PC-9 (cell line): ENCODE measurements around the gene HOOK2. TPM values are rescaled to one million over a fixed set of nuclear protein-coding genes. Genes with fewer than 3 reads are reported as not detected.

Source experiments
- BruUV-seq: library from RNA; stranded (reverse); fragments of 400-500 nt; replicated peaks from 2 replicates; lab custom pipeline; 2021; lab: Mats Ljungman, UMichigan
- CTCF ChIA-PET: fragments of 300-600 bp; sonication (Branson Sonifier 250); formaldehyde crosslinking; loops from one replicate; lab custom pipeline; 2022; ENCODE audit warnings: antibody characterized with exemption; lab: Charles Lee
- POLR2A ChIA-PET: fragments of 300-600 bp; sonication (Branson Sonifier 250); formaldehyde crosslinking; loops from one replicate; lab custom pipeline; 2022; ENCODE audit warnings: antibody characterized with exemption; ENCODE audit not compliant: unreplicated experiment; lab: Charles Lee
- DNase-seq, 2 experiments: peaks; one replicate each; pipeline versions ENCODE4 v3.0.0 to v3.0.0-alpha.2; 2015 to 2022; ENCODE audit warnings: mixed read lengths in 1 of 2
- H2AFZ ChIP-seq: fragments of 200-600 bp; sonication (generic); 2 replicates; pipeline ENCODE4 v1.8.1; 2017; ENCODE audit warnings: antibody characterized with exemption
- H3F3A ChIP-seq: fragments of 200-600 bp; sonication (generic); 2 replicates; pipeline ENCODE4 v1.8.1; 2017; ENCODE audit warnings: antibody characterized with exemption, mild to moderate bottlenecking, low read depth; ENCODE audit not compliant: insufficient read depth
- H3K27ac ChIP-seq: fragments of 200-600 bp; sonication (generic); 2 replicates; pipeline ENCODE4 v1.6.1; 2016; ENCODE audit warnings: mixed run types
- H3K27me3 ChIP-seq: fragments of 200-600 bp; sonication (generic); 2 replicates; pipeline ENCODE4 v1.6.1; 2016; ENCODE audit warnings: low read depth, mixed run types; ENCODE audit not compliant: insufficient read depth
- H3K36me3 ChIP-seq: fragments of 200-600 bp; sonication (generic); 2 replicates; pipeline ENCODE4 v1.6.1; 2016; ENCODE audit warnings: low read depth, mixed run types
- H3K4me1 ChIP-seq: fragments of 200-600 bp; sonication (generic); replicated peaks from 2 replicates; pipeline ENCODE4 v1.6.1; 2016; ENCODE audit warnings: mixed run types; ENCODE audit not compliant: insufficient read depth
- H3K4me2 ChIP-seq: fragments of 200-600 bp; sonication (generic); 2 replicates; pipeline ENCODE4 v1.6.1; 2017; ENCODE audit warnings: mixed run types
- H3K4me3 ChIP-seq: fragments of 200-600 bp; sonication (generic); 2 replicates; pipeline ENCODE4 v1.6.1; 2016; ENCODE audit warnings: mixed run types
- H3K79me2 ChIP-seq: fragments of 200-600 bp; sonication (generic); 2 replicates; pipeline ENCODE4 v1.6.1; 2017; ENCODE audit warnings: low read depth, mixed run types
- H3K9me2 ChIP-seq: fragments of 200-600 bp; sonication (generic); 2 replicates; pipeline ENCODE4 v1.8.1; 2017; ENCODE audit warnings: mild to moderate bottlenecking; ENCODE audit not compliant: insufficient read depth
- H3K9me3 ChIP-seq: fragments of 200-600 bp; sonication (generic); 2 replicates; pipeline ENCODE4 v1.8.1; 2016; ENCODE audit warnings: low read depth; ENCODE audit not compliant: insufficient read depth
- H4K20me1 ChIP-seq: fragments of 200-600 bp; sonication (generic); 2 replicates; pipeline ENCODE4 v1.8.1; 2017; ENCODE audit not compliant: insufficient read depth
- CTCF ChIP-seq: fragments of 200-600 bp; sonication (generic); conservative IDR thresholded peaks from 2 replicates; pipeline ENCODE4 v1.6.1; 2017; ENCODE audit warnings: mixed run types, antibody characterized with exemption, mild to moderate bottlenecking, moderate library complexity
- EZH2 ChIP-seq: fragments of 200-600 bp; sonication (generic); IDR thresholded peaks from 2 replicates; pipeline ENCODE4 v1.8.0; 2017; ENCODE audit warnings: antibody characterized with exemption, low read depth
- intact Hi-C: fragments of 100-400 bp; cut with micrococcal nuclease; formaldehyde crosslinking; loops from one replicate; pipeline ENCODE4 v1.10.0; 2022; ENCODE audit not compliant: unreplicated experiment
- total RNA-seq: library from RNA; stranded (reverse); gene quantifications from 2 replicates; pipeline ENCODE4 v1.2.3, GENCODE V29; 2021

Gene HOOK2
- total RNA-seq, 1 experiment from 2014 or later, result 109 TPM

GRCh38 chr19:12731337-12731736 lies 44.0 kb downstream of the HOOK2 start:
- TF ChIP-seq CTCF, result no peak
- no peak for TF ChIP-seq EZH2
- no peak for DNase-seq
- no TSS peak for BruUV-seq
- peaks cover 22% of the 10 kb centered on the region for H3K4me1 ChIP-seq
- H3K4me3 ChIP-seq, result no peak overlapping the region
- peaks cover 76% of the 10 kb centered on the region for H3F3A ChIP-seq
- intact Hi-C loops, result no loop called here
- H2AFZ ChIP-seq, result no peak overlapping the region
- H3K4me2 ChIP-seq, result no peak overlapping the region
- CTCF ChIA-PET, result interaction anchor here (0.6 kb wide), 1 partner anchor 60 kb away, joined by 3 read pairs; no protein-coding TSS in a partner anchor
- POLR2A ChIA-PET, result interaction anchor here (0.5 kb wide), 1 partner anchor 60 kb away, joined by 4 read pairs; the partner anchor contains the start of gene JUNB
- peaks cover 46% of the 10 kb centered on the region for H3K79me2 ChIP-seq
- H3K27me3 ChIP-seq, result no peaks in the 10 kb centered on the region
- no peaks in the 10 kb centered on the region for H3K9me2 ChIP-seq
- H3K36me3 ChIP-seq, result 0 out of 2 replicates have a peak, but pooled peaks cover 16% of the 10 kb centered on the region
- no peak overlapping the region for H3K27ac ChIP-seq
- H4K20me1 ChIP-seq, result peaks cover 46% of the 10 kb centered on the region
- no peaks in the 10 kb centered on the region for H3K9me3 ChIP-seq

- no peak overlapping the region for H2AFZ ChIP-seq
- H3K27me3 ChIP-seq, result no peaks in the 10 kb centered on the region
- no peaks in the 10 kb centered on the region for H3K9me2 ChIP-seq
- H3K27ac ChIP-seq, result no peak overlapping the region
- no TSS peak for BruUV-seq
- intact Hi-C loops, result no loop called here
- no peak overlapping the region for H3K4me3 ChIP-seq
- no peak for DNase-seq
- peaks cover 46% of the 10 kb centered on the region for H4K20me1 ChIP-seq
- 0 out of 2 replicates have a peak, but pooled peaks cover 16% of the 10 kb centered on the region for H3K36me3 ChIP-seq
- no peak for TF ChIP-seq EZH2
- TF ChIP-seq CTCF, result no peak
- H3K9me3 ChIP-seq, result no peaks in the 10 kb centered on the region
- H3F3A ChIP-seq, result peaks cover 79% of the 10 kb centered on the region
- POLR2A ChIA-PET, result no interaction called here
- peaks cover 46% of the 10 kb centered on the region for H3K79me2 ChIP-seq
- CTCF ChIA-PET, result no interaction called here
- H3K4me1 ChIP-seq, result peaks cover 16% of the 10 kb centered on the region
- H3K4me2 ChIP-seq, result no peak overlapping the region
Measured at GRCh38 chr19:12730064-12730463, 45.3 kb downstream of the HOOK2 start.

DNA sequence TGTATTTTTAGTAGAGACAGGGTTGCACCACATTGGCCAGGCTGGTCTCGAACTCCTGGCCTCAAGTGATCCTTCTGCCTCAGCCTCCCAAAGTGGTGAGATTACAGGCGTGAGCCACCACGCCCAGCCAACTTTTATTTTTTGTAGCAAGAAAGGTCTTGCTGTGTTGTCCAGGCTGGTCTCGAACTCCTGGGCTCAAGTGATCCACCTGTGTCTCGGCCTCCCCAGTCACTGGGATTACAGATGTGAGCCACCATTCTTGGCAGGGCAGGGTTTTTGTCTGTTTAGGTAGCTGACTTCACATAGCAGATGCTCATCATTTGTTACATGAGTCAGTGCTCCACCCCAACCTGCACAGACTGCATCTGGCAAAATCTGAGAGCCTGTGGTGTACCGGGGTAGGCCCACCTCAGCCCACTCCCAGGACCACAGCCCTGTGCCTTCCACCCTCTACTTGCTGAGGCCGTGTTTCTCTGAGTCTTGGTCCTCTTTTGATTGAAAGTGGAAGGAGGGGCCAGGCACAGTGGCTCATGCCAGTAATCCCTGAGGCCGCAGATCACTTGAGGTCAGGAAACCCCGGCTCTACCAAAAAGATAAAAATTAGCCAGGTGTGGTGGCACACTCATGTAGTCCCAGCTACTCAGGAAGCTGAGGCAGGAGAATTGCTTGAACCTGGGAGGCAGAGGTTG lies 47.5 kb downstream of the HOOK2 start:
- Histone ChIP-seq H3K4me3 (no peak overlapping the region), H3K9me3 (no peaks in the 10 kb centered on the region), H3F3A (peaks cover 85% of the 10 kb centered on the region), H3K4me1 (peaks cover 13% of the 10 kb centered on the region), H3K9me2 (no peaks in the 10 kb centered on the region), H3K27me3 (no peaks in the 10 kb centered on the region), H4K20me1 (peaks cover 35% of the 10 kb centered on the region), H3K36me3 (0 out of 2 replicates have a peak, but pooled peaks cover 16% of the 10 kb centered on the region), H2AFZ (no peak overlapping the region), H3K27ac (no peak overlapping the region), H3K4me2 (no peak overlapping the region), H3K79me2 (peaks cover 44% of the 10 kb centered on the region)
- POLR2A ChIA-PET, result interaction anchor here (0.6 kb wide), 1 partner anchor 101 kb away, joined by 3 read pairs; no protein-coding TSS in a partner anchor
- no peak for TF ChIP-seq EZH2
- no peak for TF ChIP-seq CTCF
- intact Hi-C loops, result no loop called here
- CTCF ChIA-PET, result interaction anchor here (0.7 kb wide), 1 partner anchor 11 kb away, joined by 3 read pairs; no protein-coding TSS in a partner anchor
- no TSS peak for BruUV-seq
- no peak for DNase-seq
